ENCODE measurements around the gene SLC49A4.

- TF ChIP-seq CTCF (conservative IDR thresholded peaks at IDR 0.05; ENCODE audit: low read length) (no peak), EZH2phosphoT487 (IDR thresholded peaks at IDR 0.05; ENCODE audit: borderline replicate concordance) (no peak)
Observed at GRCh38 chr3:122921791-122922651, 127.2 kb downstream of the SLC49A4 start.
